Hepatocyte (in vitro differentiated cells): Measurements from ENCODE around the gene STK10. TPM values are rescaled to one million over a fixed set of nuclear protein-coding genes. Genes with fewer than 3 reads are reported as not detected.

Source experiments
- DNase-seq: peaks from one replicate; pipeline ENCODE4 v3.0.0-alpha.2; 2016; ENCODE audit warnings: low spot score
- H2AFZ ChIP-seq: fragments of 200-600 bp; sonication (generic); 2 replicates; pipeline ENCODE4 v1.6.0; 2016; ENCODE audit warnings: antibody characterized with exemption, mild to moderate bottlenecking
- H3K27ac ChIP-seq: fragments of 200-600 bp; sonication (generic); 2 replicates; pipeline ENCODE4 v1.5.1; 2016; ENCODE audit warnings: mild to moderate bottlenecking
- H3K27me3 ChIP-seq: fragments of 200-600 bp; sonication (generic); 2 replicates; pipeline ENCODE4 v1.6.1; 2016
- H3K36me3 ChIP-seq: fragments of 200-600 bp; sonication (generic); replicated peaks from 2 replicates; pipeline ENCODE4 v1.5.1; 2016; ENCODE audit warnings: low read depth; ENCODE audit not compliant: insufficient read depth
- H3K4me1 ChIP-seq: fragments of 200-600 bp; sonication (generic); 2 replicates; pipeline ENCODE4 v1.5.1; 2016; ENCODE audit warnings: mild to moderate bottlenecking, moderate library complexity; ENCODE audit not compliant: insufficient read depth
- H3K4me2 ChIP-seq: fragments of 200-600 bp; sonication (generic); 2 replicates; pipeline ENCODE4 v1.6.0; 2016
- H3K4me3 ChIP-seq: fragments of 200-600 bp; sonication (generic); 2 replicates; pipeline ENCODE4 v1.5.1; 2016; ENCODE audit warnings: mild to moderate bottlenecking
- H3K79me2 ChIP-seq: fragments of 200-600 bp; sonication (generic); 2 replicates; pipeline ENCODE4 v1.6.0; 2017; ENCODE audit warnings: mild to moderate bottlenecking
- H3K9me2 ChIP-seq: fragments of 200-600 bp; sonication (generic); replicated peaks from 2 replicates; pipeline ENCODE4 v1.6.0; 2017; ENCODE audit warnings: mild to moderate bottlenecking; ENCODE audit not compliant: insufficient read depth
- H3K9me3 ChIP-seq: fragments of 200-600 bp; sonication (generic); 2 replicates; pipeline ENCODE4 v1.5.1; 2016; ENCODE audit warnings: low read depth, mild to moderate bottlenecking
- H4K20me1 ChIP-seq: fragments of 200-600 bp; sonication (generic); 2 replicates; pipeline ENCODE4 v1.6.0; 2016; ENCODE audit warnings: mild to moderate bottlenecking; ENCODE audit not compliant: insufficient read depth, poor library complexity, severe bottlenecking
- CTCF ChIP-seq: fragments of 200-600 bp; sonication (generic); IDR thresholded peaks from 2 replicates; pipeline ENCODE4 v1.5.1; 2016; ENCODE audit warnings: antibody characterized with exemption, mild to moderate bottlenecking; ENCODE audit not compliant: poor library complexity
- EZH2 ChIP-seq: fragments of 200-600 bp; sonication (generic); IDR thresholded peaks from 2 replicates; pipeline ENCODE4 v1.6.1; 2016; ENCODE audit warnings: antibody characterized with exemption, mild to moderate bottlenecking, borderline replicate concordance
- EZH2phosphoT487 ChIP-seq: fragments of 200-600 bp; sonication (generic); IDR thresholded peaks from one replicate; pipeline ENCODE4 v1.6.1; 2018; ENCODE audit warnings: antibody characterized with exemption, mild to moderate bottlenecking, low read depth, moderate library complexity; ENCODE audit not compliant: unreplicated experiment, severe bottlenecking
- WGBS: methylation state at CpG from one replicate; pipeline ENCODE4 v1.1.6; 2016; ENCODE audit warnings: low lambda C conversion rate; ENCODE audit errors: missing lambda C conversion rate; 5-methylcytosine and 5-hydroxymethylcytosine counted together
- polyA plus RNA-seq: library from polyadenylated mRNA; unstranded; fragments of >200 nt; fragmentation: Nextera tagmentation; extraction: Ambion mirVana; gene quantifications from 2 replicates; pipeline ENCODE4 v1.2.1, GENCODE V29; 2016
- total RNA-seq: library from RNA; depleted of rRNA; stranded (reverse); fragments of >200 nt; gene quantifications from 2 replicates; pipeline ENCODE4 v1.2.3, GENCODE V29; 2014

The STK10 gene
- total and polyA plus RNA-seq, 2 experiments from 2014 or later: 11.3 to 19.3 TPM

GRCh38 chr5:172219296-172219695 is 31.3 kb upstream of the STK10 start:
- no peaks in the 10 kb centered on the region for H3K9me3 ChIP-seq
- H3K9me2 ChIP-seq: no peaks in the 10 kb centered on the region
- peaks cover 75% of the 10 kb centered on the region for H3K79me2 ChIP-seq
- H3K4me1 ChIP-seq: no peaks in the 10 kb centered on the region
- H4K20me1 ChIP-seq: peaks cover 3% of the 10 kb centered on the region
- H3K27me3 ChIP-seq: no peaks in the 10 kb centered on the region
- no peak for DNase-seq
- H2AFZ ChIP-seq: no peak overlapping the region
- no peak overlapping the region for H3K4me3 ChIP-seq
- TF ChIP-seq EZH2 (no peak), EZH2phosphoT487 (no peak), CTCF (no peak)
- 90% methylated on average over 2 of the region's 2 CpGs for WGBS
- no peak overlapping the region for H3K27ac ChIP-seq
- H3K36me3 ChIP-seq: no peaks in the 10 kb centered on the region
- H3K4me2 ChIP-seq: no peak overlapping the region

DNA sequence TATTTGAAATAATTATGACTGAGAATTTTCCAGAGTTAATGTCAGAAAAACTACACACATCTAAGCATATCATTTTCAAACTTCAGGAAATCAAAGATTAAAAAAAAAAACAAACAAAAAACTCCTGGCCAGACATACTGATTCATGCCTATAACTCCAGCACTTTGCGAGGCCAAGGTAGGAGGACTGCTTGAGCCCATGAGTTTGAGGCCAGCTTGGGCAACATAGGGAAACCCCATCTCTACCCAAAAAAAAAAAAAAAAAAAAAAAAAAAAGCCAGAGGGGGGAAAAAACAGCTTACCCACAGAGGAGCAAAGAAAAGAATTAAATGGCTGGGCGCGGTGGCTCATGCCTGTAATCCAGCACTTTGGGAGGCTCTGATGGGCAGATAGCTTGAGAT is 28.3 kb upstream of the STK10 start:
- Histone ChIP-seq H3K27me3 (no peaks in the 10 kb centered on the region), H3K79me2 (peaks cover 73% of the 10 kb centered on the region), H4K20me1 (peaks cover 3% of the 10 kb centered on the region), H3K4me1 (no peaks in the 10 kb centered on the region), H3K36me3 (no peaks in the 10 kb centered on the region), H3K9me2 (no peaks in the 10 kb centered on the region), H3K27ac (no peak overlapping the region), H2AFZ (no peak overlapping the region), H3K4me3 (no peak overlapping the region), H3K4me2 (no peak overlapping the region), H3K9me3 (no peaks in the 10 kb centered on the region)
- 95% methylated on average over 3 of the region's 3 CpGs for WGBS
- DNase-seq: no peak
- TF ChIP-seq CTCF (no peak), EZH2phosphoT487 (no peak), EZH2 (no peak)

- Histone ChIP-seq H3K27ac (no peak overlapping the region), H3K79me2 (peaks cover 46% of the 10 kb centered on the region), H2AFZ (no peak overlapping the region), H4K20me1 (peaks cover 3% of the 10 kb centered on the region), H3K36me3 (no peaks in the 10 kb centered on the region), H3K9me3 (no peaks in the 10 kb centered on the region), H3K4me1 (no peaks in the 10 kb centered on the region), H3K27me3 (no peaks in the 10 kb centered on the region), H3K4me3 (no peak overlapping the region), H3K9me2 (no peaks in the 10 kb centered on the region), H3K4me2 (no peak overlapping the region)
- 96% methylated on average over 4 of the region's 4 CpGs for WGBS
- no peak for DNase-seq
- no peak for TF ChIP-seq CTCF
- no peak for TF ChIP-seq EZH2phosphoT487
These were observed 25.1 kb upstream of the STK10 start for GRCh38 chr5:172213126-172213525.

DNA sequence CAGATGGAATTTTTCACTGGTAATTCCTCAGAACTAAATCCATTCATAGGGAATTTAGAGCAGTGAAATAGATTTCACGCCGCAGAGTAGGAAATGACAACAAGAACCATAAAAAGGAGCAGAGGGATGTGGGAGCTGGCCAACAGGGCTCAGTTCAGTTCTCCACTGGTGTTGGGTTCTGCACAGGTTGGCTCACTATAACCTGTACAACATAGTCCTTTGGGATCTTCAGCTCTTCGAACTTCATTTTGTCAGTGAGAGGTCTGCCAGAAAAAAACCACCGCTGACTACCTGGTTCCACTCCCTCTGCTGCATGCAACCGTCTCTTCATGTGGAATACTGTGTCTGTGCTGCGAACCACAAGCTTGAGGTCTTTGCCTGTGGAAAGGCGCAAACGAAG is 23.7 kb upstream of the STK10 start:
- Histone ChIP-seq H3K27me3 (no peaks in the 10 kb centered on the region), H3K9me2 (no peaks in the 10 kb centered on the region), H2AFZ (no peak overlapping the region), H3K36me3 (no peaks in the 10 kb centered on the region), H4K20me1 (peaks cover 3% of the 10 kb centered on the region), H3K27ac (no peak overlapping the region), H3K4me1 (no peaks in the 10 kb centered on the region), H3K4me3 (no peak overlapping the region), H3K4me2 (no peak overlapping the region), H3K79me2 (peaks cover 32% of the 10 kb centered on the region), H3K9me3 (no peaks in the 10 kb centered on the region)
- no peak for TF ChIP-seq EZH2phosphoT487
- no peak for TF ChIP-seq EZH2
- TF ChIP-seq CTCF: no peak
- WGBS: 97% methylated on average over 8 of the region's 8 CpGs
- no peak for DNase-seq
